Osteocyte (in vitro differentiated cells): ENCODE data around the gene PHETA2. TPM values are rescaled to one million over a fixed set of nuclear protein-coding genes. Genes with fewer than 3 reads are reported as not detected.
A peak's percentile ranks its signal among the peaks of the same experiment; 100 is the strongest.

ENCODE experiments used
- DNase-seq: peaks from one replicate; pipeline ENCODE4 v3.0.0; 2021; ENCODE audit warnings: mixed read lengths; ENCODE audit not compliant: unreplicated experiment; ENCODE audit errors: extremely low spot score
- H3K27ac Mint-ChIP-seq: one replicate; pipeline ENCODE4 v1.8.0; 2021; ENCODE audit warnings: mild to moderate bottlenecking, mixed read lengths; ENCODE audit not compliant: unreplicated experiment
- H3K27me3 Mint-ChIP-seq: one replicate; pipeline ENCODE4 v1.8.0; 2021; ENCODE audit warnings: mixed read lengths; ENCODE audit not compliant: unreplicated experiment
- H3K36me3 Mint-ChIP-seq: one replicate; pipeline ENCODE4 v1.8.0; 2021; ENCODE audit warnings: mixed read lengths; ENCODE audit not compliant: unreplicated experiment
- H3K4me1 Mint-ChIP-seq: one replicate; pipeline ENCODE4 v1.8.0; 2021; ENCODE audit warnings: mixed read lengths; ENCODE audit not compliant: unreplicated experiment
- H3K4me3 Mint-ChIP-seq: one replicate; pipeline ENCODE4 v1.8.0; 2021; ENCODE audit warnings: mild to moderate bottlenecking, moderate library complexity, mixed read lengths; ENCODE audit not compliant: unreplicated experiment
- H3K9me3 Mint-ChIP-seq: one replicate; pipeline ENCODE4 v1.8.0; 2021; ENCODE audit warnings: mixed read lengths; ENCODE audit not compliant: unreplicated experiment
- total RNA-seq: library from RNA; stranded (reverse); gene quantifications from 2 replicates; pipeline ENCODE4 v1.2.1, GENCODE V29; 2021
- TF ChIP-seq, protein P1 (sequence below): fragments of 200-600 bp; sonication (generic); IDR thresholded peaks from 2 replicates; pipeline ENCODE4 v1.5.0; 2021; ENCODE audit warnings: antibody characterized with exemption, mild to moderate bottlenecking, moderate library complexity

PHETA2 gene
- total RNA-seq, 1 donor from 2014 or later = not detected

DNA sequence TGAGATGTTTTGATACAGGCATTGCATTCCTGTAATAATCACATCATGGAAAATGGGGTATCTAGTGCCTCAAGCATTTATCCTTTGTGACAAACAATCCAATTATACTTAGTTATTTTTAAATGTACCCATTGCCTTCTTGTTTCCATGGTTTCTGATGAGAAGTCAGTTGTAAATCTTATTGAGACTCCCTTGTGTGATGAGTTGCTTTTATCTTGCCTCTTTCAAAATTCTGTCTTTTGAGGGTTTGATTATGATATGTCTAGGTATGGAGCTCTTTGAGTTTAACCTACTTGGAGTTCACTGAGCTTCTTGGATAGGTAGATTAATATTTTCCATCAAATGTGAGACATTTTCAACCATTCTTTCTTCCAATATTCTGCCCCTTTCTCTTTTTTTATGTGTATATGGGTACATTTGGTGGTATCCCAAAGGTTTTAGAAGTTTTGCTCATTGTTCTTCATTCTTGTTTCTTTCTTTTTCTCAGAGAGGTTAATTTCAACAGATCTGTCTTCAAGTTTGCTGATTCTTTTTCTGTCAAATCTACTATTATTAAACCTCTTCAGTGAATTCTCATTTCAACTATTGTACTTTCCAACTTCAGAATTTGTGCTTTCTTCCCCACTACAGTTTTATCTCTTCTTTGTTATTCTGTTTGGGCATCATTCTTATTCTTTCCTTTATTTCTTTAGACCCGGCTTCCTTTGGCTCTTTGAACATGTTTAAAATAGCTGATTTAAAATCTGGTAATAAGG lies 17.1 kb upstream of the PHETA2 start:
- no peak for DNase-seq
- TF ChIP-seq, protein P1, sequence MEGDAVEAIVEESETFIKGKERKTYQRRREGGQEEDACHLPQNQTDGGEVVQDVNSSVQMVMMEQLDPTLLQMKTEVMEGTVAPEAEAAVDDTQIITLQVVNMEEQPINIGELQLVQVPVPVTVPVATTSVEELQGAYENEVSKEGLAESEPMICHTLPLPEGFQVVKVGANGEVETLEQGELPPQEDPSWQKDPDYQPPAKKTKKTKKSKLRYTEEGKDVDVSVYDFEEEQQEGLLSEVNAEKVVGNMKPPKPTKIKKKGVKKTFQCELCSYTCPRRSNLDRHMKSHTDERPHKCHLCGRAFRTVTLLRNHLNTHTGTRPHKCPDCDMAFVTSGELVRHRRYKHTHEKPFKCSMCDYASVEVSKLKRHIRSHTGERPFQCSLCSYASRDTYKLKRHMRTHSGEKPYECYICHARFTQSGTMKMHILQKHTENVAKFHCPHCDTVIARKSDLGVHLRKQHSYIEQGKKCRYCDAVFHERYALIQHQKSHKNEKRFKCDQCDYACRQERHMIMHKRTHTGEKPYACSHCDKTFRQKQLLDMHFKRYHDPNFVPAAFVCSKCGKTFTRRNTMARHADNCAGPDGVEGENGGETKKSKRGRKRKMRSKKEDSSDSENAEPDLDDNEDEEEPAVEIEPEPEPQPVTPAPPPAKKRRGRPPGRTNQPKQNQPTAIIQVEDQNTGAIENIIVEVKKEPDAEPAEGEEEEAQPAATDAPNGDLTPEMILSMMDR = no peak
- Mint-ChIP-seq H3K27ac (no peak overlapping the region), H3K27me3 (no peaks in the 10 kb centered on the region), H3K36me3 (peaks cover 20% of the 10 kb centered on the region), H3K4me1 (no peaks in the 10 kb centered on the region), H3K9me3 (peaks cover 21% of the 10 kb centered on the region), H3K4me3 (no peak overlapping the region)

DNA sequence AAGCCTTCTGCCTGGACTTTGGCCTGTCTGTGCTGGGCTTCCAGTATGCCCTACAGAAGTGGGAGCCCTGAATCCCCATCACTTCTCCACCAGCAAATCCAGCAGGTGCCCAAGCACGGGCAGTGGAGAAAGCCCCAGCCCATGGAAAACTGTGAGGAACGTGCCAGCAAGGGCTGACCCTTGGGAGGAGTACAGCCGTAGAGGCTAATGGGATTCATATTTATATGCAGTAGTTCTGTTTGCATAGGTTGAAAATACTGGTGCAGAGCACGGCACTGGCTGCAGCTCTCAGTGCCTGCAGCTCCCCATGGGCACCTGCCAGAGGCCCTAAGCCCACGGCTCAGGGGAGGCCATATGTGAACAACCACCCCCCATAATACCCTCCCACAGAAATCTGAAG lies 13.6 kb upstream of the PHETA2 start:
- Mint-ChIP-seq H3K27ac (no peak overlapping the region), H3K9me3 (peaks cover 21% of the 10 kb centered on the region), H3K27me3 (no peaks in the 10 kb centered on the region), H3K36me3 (peaks cover 20% of the 10 kb centered on the region), H3K4me1 (no peaks in the 10 kb centered on the region), H3K4me3 (no peak overlapping the region)
- TF ChIP-seq, protein P1 = no peak
- DNase-seq = peak; percentile 62

DNA sequence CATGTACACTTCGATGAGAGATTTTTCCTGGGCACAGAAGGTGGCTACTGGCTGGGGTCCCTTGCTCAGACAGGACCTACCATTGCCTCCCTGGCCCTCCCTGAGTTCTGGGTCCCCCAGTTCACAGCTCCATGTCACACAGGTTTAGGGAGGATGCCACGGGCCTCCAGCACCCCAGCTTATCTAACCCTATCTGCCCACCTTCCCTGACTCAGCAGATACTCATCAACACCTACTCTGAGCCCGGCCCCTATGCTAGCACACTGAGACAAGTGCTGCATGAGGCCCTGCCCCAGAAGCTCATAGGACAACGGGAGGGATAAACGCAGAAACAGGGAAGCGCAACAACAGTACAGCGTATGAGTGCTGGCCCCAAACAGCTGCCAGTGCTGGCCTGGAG lies 13.0 kb upstream of the PHETA2 start:
- Mint-ChIP-seq H3K9me3 (peaks cover 21% of the 10 kb centered on the region), H3K27me3 (no peaks in the 10 kb centered on the region)
- DNase-seq = no peak

DNA sequence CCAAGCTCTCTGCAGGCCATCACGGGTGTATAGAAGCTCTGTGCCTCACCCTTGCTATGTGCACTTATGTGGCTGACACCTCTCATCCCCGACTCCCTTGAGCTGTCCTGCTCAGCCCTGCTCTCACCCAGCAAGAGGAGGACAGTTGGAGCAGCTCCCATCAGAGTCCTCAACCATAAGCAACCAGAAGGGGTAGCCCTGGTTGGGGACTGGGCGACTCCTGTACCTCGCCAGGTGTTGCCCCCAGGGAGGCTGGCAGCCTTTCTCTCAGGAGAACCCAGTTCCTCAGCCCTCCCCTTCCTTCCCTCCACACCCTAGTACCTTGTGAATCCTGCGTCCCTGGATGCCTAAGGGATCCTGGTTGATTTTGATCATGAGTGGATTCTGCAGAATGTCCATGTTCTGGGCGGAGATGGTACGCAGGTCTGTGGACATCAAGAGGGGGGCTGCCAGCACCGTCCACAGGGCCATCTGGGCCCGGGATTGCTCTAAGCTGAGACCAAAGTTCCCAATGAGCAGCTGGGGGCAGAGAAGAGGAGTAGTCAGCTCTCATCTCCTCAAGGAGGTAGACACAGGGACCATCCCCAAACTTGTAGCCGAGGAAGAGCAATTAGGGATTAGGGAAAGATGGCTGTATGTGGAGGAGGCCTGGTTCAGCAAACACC lies 11.4 kb upstream of the PHETA2 start:
- TF ChIP-seq, protein P1 = no peak
- Mint-ChIP-seq H3K27me3 (no peaks in the 10 kb centered on the region), H3K4me3 (no peak overlapping the region), H3K9me3 (peaks cover 7% of the 10 kb centered on the region), H3K27ac (no peak overlapping the region), H3K4me1 (no peaks in the 10 kb centered on the region), H3K36me3 (peaks cover 18% of the 10 kb centered on the region)
- DNase-seq = peak; percentile 63

More for the DNA sequence above, 13.0 kb upstream of the PHETA2 start:
- TF ChIP-seq, protein P1 = no peak
- peaks cover 22% of the 10 kb centered on the region for H3K36me3 Mint-ChIP-seq
- no peak overlapping the region for H3K4me3 Mint-ChIP-seq
- no peaks in the 10 kb centered on the region for H3K4me1 Mint-ChIP-seq
- H3K27ac Mint-ChIP-seq = no peak overlapping the region

DNA sequence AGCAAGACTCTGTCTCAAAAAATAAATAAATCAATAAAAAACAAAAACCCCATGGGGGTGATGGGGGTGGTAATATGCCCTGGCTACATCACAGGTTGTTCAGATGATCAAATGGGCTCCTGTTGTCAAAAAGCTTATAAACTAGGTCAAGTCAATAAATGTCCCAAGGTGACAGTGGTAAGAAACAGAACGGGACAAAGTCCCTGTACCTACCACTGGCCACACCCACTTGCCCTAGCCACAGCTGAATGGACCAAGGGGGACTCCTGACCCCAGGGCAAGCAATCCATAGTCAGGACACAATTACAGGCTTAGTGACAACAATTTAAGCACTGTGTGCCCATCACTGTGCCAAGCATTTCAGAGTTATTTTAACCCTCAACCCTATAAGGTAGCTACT lies 9.4 kb upstream of the PHETA2 start:
- DNase-seq = peak; percentile 38

More for the DNA sequence above, 9.4 kb upstream of the PHETA2 start:
- H3K4me1 Mint-ChIP-seq = peaks cover under 1% of the 10 kb centered on the region
- TF ChIP-seq, protein P1 = no peak
- H3K36me3 Mint-ChIP-seq = peaks cover 11% of the 10 kb centered on the region
- H3K27me3 Mint-ChIP-seq = no peaks in the 10 kb centered on the region
- H3K9me3 Mint-ChIP-seq = no peaks in the 10 kb centered on the region
- H3K4me3 Mint-ChIP-seq = no peak overlapping the region
- H3K27ac Mint-ChIP-seq = no peak overlapping the region
